Stimulated activated CD4-positive, alpha-beta T cell treated with anti-CD3 and anti-CD28 coated beads, Interleukin-1b, Interleukin-23, amount 100 ng/mL, for 48 hours (primary cell): ENCODE results near the gene DISP3.

Source experiments
- DNase-seq: peaks from one replicate; pipeline ENCODE4 v3.0.0-alpha.2; 2020

Gene DISP3

DNA sequence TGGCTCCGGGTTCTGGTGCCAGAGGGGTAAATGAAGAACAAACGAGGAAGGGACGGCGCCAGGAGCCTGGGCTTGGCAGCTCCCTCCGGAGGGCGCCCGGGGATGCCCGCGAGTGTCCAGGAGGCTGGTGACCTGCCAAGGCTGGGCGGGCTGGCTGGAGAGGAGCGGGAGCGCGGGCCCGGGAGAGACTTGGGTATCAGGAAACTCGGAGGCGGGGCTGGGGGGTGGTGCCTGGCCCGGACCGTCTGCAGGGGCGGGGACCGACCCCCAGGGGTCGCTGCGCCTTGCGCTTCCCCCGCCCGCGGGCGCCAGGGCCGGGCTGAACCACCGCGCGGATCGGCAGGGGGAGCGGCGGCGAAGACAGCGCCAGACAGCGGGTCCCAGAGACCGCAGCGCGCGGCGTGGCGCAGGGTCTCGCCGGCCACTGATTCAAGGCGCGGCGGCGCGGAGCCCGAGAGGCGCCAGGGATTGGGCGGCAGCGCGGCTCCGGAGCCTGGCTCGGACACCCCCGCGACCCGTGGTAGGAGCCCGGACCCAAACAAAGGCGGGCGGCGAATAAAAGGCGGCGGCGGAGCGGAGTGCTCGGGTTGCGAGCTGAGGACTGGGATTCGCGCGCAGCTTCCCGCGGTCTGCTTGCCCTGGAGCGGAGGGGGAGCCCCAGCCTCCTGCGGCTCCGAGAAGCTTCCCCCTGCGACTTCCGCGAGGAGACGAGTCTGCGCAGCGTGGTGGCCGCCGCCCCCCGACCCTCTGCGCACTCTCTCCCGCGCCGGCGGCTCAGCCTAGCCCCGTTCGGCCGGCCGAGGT, at the start of gene DISP3:
Gene DISP3 (plus strand): TSS at position 585 of the 804 bp plus-strand sequence. CDS start 21,838 bp downstream, outside the sequence.
- peak; percentile 79 for DNase-seq

DNA sequence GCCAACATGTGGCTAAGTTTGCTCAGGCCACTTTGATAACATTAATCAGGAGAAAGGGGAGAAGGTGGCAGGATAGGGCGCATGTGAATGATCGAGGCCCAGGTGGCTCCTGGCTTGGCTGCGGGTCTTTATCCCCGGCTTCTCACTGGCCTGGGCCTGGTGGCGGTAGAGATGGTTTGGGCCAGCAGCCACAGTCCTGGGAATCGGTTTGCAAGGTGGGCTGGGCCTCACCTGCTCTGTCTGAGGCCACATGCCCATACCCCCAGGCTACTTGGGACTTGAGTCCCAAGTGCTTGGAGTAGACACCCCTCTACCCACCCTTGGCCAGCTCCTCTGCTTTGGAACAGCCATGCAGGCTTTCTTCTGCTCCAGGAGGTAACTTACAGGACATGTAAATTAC, 49.7 kb upstream of the DISP3 start:
- no peak for DNase-seq

GRCh38 chr1:11429935-11430334, 49.0 kb upstream of the DISP3 start:
- no peak for DNase-seq

DNA sequence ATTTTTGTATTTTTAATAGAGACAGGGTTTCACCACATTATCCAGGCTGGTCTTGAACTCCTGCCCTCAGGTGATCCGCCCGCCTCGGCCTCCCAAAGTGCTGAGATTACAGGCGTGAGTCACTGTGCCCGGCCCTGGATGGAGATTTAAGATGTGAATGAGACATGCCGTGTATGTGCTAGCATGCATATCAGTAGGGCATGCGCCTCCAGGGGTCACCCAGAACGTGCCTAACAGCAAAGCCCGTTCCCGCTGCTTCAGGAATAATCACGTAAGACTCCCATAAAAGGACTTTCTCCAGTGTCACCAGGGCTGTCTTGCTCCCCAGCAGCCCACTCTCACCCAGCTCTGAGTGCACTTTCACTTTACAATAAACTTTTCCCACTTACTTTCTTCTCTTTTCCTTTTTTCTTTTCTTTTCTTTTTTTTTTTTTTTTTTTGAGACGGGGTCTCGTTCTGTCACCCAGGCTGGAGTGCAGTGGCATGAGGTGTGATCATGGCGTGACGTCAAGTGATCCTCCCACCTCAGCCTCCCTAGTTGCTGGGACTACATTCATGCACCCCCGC, 46.9 kb upstream of the DISP3 start:
- no peak for DNase-seq

DNA sequence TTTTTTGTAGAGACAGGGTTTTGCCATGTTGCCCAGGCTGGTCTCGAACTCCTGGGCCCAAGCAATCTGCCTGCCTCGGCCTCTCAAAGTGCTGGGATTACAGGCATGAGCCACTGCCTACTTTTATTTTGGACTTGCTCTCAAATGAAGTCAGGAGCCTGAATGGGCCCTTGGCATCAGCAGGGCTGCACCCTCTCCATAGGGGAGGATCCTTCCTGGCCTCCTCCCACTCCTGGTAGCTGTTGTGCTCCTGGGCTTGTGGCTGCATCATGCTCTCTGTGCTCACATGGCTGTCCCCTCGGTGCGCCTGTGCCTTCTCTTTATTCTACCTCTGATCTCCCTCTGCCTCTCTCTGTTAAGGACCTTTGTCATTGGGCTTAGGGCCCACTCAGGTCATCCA, 46.4 kb upstream of the DISP3 start:
- no peak for DNase-seq

- DNase-seq = no peak
Observed at GRCh38 chr1:11434501-11434900, 44.5 kb upstream of the DISP3 start.

- DNase-seq = no peak
Observed at GRCh38 chr1:11434926-11435325, 44.0 kb upstream of the DISP3 start.

DNA sequence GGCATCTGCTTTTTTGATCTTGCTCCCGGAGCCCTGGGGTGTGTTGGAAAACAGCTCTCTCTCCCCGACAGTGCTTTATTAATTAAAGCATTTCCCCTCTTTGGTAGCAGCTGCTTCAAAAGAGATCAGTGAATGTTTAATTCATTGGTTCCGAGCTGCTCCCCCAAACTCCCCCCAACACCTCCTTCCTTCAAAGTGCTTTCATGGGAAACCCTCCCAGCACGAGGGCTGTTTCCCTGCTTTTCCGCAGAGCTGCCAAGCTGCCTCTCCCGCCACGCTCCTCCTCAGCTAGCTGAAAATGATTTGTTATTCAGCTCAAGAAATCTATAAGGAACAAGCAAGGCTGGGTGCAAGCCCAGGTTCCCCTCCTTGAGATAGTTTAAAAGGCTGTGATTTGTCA, 40.0 kb upstream of the DISP3 start:
- DNase-seq = no peak

- DNase-seq = no peak
Observed at GRCh38 chr1:11441211-11441952, 37.6 kb upstream of the DISP3 start.

GRCh38 chr1:11443043-11443442, 35.9 kb upstream of the DISP3 start:
- no peak for DNase-seq

GRCh38 chr1:11443961-11444658, 34.8 kb upstream of the DISP3 start:
- no peak for DNase-seq

DNA sequence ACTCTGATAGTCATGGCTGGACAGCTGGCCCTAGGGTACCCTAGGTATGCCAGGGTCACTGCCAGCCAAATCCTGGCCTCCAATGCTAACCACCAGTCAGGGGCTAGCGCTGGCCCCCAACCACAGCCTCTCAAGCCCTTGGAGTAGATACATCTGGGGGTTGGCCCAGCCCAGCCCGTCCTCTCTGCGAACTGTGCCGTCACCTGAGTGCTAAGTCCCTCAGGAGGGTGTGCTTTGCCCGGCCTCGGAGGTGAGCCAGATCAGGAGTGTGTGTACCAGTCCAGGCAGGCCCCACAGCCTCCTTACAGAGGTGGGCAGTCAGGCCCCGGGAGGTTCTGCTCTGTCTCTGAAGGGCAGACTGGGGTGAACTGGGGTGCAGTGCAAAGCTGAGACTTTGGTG, 34.0 kb upstream of the DISP3 start:
- no peak for DNase-seq

- no peak for DNase-seq
Observed at GRCh38 chr1:11447903-11448302, 31.1 kb upstream of the DISP3 start.

DNA sequence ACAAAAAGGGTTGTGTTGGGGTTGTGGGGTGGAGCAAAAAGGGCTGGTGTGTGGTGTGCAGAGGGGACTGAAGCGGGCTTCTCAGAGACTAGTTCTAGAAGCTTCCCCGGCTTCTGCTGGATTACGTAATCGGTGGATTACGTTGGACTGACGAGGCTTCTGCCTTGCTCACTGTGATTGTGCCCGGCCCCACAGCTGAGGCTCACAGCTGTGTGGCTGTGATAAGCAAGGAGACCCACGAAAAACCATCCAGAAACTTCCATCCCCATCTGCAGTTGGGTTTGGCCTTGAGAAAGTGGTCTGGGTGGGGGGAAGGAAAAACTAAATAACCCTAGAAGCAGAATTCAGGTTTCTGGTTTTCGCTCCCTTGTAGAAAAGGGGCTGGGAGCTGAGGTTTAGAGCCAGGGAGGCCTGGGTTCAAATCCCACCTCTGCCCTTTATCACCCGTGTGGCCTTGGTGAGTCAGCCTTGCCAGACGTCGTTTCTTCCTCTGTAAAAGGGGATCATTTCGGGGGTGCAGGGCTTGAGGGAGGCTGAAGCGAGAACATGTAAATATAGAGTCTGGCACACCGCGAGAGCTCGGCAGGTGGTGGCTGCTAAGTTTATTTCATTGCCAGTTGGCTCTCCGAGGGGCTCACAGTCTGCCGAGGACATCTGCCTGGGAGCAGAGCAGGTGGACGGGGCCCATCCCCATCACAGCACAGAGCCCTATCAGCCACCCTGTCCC, 30.4 kb upstream of the DISP3 start:
- no peak for DNase-seq

GRCh38 chr1:11449100-11449403, 29.9 kb upstream of the DISP3 start:
- DNase-seq = no peak

GRCh38 chr1:11450310-11450709, 28.6 kb upstream of the DISP3 start:
- DNase-seq = no peak

- no peak for DNase-seq
Observed at GRCh38 chr1:11453742-11454491, 25.0 kb upstream of the DISP3 start.

DNA sequence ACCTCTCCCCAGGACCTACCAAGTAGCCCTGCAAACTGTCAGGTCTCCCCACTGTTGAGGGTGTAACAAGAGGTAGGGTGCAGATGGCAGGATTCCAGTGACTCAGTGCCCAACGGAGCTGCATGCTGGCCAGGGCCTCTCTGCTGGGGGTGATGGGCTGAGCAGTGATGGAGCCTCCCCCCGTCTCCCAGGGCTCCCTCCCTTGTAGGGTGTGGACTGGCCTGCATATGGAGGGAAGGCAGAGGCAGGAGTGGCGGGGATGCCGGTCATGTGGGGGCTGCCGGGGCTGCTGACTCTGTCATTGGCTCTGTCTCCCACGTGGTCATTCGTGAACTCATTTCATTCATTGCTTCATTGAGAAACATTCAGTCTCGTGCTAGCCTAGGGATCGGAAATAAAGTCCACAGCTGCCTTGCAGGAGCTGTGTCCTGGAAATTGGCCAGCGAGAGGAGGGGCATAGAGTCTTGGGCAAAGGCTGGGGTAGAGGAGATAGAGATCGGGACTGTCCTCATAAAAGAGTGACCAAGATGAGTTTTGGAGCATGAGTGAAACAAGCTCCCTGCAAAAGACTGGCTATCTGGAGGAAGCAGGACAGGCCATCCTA, 22.9 kb upstream of the DISP3 start:
- no peak for DNase-seq

GRCh38 chr1:11456965-11457364, 22.0 kb upstream of the DISP3 start:
- no peak for DNase-seq

DNA sequence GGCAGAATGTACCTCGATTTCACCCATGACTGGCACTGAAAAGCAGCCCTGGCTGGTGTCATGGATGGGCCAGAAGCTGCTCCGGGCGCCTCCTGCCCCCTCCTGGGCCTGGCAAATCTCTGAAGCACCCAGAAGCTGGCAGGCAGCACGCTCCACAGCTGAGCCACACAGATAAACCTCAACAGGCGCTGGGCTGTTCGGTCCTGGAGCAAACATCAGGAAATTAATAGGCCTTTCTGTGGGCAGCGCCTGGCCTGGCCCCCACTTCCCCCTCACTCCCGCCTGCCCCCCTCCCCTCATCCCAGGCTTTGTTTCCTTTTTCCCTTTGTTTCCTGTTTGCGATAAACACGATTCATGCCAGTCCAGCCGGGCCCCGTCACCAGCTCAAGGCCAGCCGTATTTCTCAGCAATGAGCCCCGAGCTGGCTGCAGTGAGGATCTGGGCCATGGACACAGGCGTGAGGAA, 20.1 kb upstream of the DISP3 start:
- DNase-seq = no peak

DNA sequence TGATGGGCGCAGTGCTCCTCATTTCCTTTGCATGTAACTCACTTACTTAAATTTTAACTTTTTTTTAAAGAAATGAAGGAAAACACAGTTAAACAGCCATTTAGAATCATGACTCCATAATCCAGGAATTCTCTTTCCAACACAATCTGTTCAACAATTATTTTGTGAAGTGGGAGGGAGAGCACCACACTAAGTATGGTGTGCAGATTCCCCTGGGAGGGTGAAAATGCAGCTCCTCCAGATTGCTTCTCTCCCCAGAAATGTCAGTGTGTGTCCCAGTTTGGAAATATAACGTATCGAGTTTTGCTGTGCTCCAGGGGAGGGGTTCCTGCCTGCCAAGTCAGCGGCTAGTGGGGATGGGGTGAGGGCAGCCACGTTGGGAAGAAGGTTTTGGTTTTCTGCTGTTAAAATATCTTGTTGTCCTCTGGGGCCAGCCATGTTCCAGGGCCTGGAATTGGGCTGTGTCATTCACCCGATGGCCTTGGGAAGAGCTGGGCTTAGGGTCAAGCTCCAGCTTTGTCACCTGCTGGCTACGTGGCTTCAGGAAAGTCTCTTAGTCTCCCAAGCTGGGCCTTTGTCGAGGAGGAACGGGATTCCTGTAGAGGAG, 17.3 kb upstream of the DISP3 start:
- DNase-seq = no peak
